ENCODE results near the gene PIGR. TPM values are rescaled to one million over a fixed set of nuclear protein-coding genes. Genes with fewer than 3 reads are reported as not detected.
A peak's percentile ranks its signal among the peaks of the same experiment; 100 is the strongest.

Gene PIGR
- total and polyA plus RNA-seq, 2 experiments from 2014 or later = not detected

DNA sequence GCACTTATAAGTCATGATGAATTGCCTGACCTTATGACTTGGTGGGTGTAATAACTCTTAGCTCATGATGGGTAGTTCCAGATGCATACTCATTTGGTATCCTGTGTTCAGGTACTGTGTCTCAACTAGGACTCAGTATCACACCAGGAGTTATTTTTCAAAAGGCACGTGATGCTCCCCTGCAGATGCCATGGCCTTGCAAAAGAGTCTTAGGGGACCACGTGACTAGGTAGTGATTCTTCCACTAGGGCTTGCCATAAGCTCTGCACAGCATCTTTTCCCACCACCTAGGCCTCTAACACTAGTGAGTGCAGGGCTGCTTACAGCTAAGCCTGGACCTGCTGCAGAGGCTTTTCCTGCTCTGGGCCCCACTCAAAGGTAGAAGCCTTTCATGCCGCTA lies 27.9 kb upstream of the PIGR start:
- Histone ChIP-seq H3K36me3 (no peaks in the 10 kb centered on the region), H3K27me3 (peaks cover 13% of the 10 kb centered on the region), H3K4me3 (no peak overlapping the region), H3K4me1 (ENCODE audit: low read depth) (no peaks in the 10 kb centered on the region), H3K9me3 (ENCODE audit: low read depth) (no peaks in the 10 kb centered on the region), H3K27ac (no peak overlapping the region)
- DNase-seq (ENCODE audit: low read depth in 1 of 2, low spot score in 1 of 2) = no peak
- TF ChIP-seq, protein P1, sequence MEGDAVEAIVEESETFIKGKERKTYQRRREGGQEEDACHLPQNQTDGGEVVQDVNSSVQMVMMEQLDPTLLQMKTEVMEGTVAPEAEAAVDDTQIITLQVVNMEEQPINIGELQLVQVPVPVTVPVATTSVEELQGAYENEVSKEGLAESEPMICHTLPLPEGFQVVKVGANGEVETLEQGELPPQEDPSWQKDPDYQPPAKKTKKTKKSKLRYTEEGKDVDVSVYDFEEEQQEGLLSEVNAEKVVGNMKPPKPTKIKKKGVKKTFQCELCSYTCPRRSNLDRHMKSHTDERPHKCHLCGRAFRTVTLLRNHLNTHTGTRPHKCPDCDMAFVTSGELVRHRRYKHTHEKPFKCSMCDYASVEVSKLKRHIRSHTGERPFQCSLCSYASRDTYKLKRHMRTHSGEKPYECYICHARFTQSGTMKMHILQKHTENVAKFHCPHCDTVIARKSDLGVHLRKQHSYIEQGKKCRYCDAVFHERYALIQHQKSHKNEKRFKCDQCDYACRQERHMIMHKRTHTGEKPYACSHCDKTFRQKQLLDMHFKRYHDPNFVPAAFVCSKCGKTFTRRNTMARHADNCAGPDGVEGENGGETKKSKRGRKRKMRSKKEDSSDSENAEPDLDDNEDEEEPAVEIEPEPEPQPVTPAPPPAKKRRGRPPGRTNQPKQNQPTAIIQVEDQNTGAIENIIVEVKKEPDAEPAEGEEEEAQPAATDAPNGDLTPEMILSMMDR (IDR thresholded peaks at IDR 0.05; ENCODE audit: low read depth, low read length) = no peak

DNA sequence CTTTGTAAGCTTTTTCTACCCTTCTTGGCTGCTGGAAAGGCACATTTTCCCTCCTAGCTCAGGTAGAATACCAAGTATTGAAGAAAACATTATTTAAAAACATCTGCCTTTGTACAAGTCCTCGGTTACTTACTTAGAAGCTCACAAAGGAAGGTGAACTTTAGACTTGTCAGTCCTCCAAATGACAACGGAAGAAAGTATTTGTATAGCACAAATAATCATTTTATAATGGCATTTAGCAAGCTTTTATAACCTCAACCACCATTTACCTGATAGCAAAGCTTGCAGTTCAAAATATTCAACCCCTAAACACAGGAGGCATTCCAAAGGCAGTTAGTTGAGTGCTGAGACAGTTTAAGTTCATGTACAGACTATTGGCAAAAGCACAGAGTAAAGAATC lies 26.5 kb upstream of the PIGR start:
- Histone ChIP-seq H3K27me3 (peaks cover 13% of the 10 kb centered on the region), H3K27ac (no peak overlapping the region), H3K4me1 (ENCODE audit: low read depth) (no peaks in the 10 kb centered on the region), H3K4me3 (no peak overlapping the region), H3K9me3 (ENCODE audit: low read depth) (no peaks in the 10 kb centered on the region), H3K36me3 (no peaks in the 10 kb centered on the region)
- TF ChIP-seq, protein P1 (IDR thresholded peaks at IDR 0.05; ENCODE audit: low read depth, low read length) = no peak
- no peak for DNase-seq (ENCODE audit: low read depth in 1 of 2, low spot score in 1 of 2)

DNA sequence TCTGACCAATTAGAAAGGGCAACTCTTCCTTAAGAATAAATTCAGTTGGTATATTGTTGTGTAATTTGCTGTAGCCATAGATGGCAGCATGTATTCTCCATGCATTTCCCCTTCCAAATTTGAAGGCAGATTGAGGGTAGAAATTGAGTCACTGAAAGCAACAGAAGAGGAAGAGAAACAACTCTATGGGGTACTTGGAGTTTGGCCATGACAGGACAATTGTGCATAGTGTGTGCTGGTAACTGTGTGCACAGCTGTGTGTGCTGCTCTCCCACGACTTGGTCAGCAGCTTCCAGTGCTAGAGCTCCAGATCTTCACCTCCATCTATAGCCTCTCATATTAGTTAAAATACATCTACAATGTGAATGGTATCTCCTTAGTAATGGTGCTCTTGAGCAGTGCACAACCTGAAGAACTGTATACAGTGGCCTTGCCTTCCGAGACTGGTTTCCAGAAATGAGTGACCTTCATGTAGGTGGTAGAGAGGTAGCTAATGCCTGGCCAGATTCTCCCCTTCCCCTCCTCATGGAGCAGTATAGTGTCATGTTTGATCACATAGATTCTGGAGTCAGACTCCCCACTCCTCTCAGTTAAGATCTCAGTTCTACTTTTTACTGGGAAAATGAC lies 24.9 kb upstream of the PIGR start:
- no peaks in the 10 kb centered on the region for H3K4me1 ChIP-seq (ENCODE audit: low read depth)
- TF ChIP-seq, protein P1 (IDR thresholded peaks at IDR 0.05; ENCODE audit: low read depth, low read length) = no peak
- peaks cover 13% of the 10 kb centered on the region for H3K27me3 ChIP-seq
- H3K36me3 ChIP-seq = no peaks in the 10 kb centered on the region
- no peak overlapping the region for H3K4me3 ChIP-seq
- H3K9me3 ChIP-seq (ENCODE audit: low read depth) = no peaks in the 10 kb centered on the region
- no peak for DNase-seq (ENCODE audit: low read depth in 1 of 2, low spot score in 1 of 2)
- no peak overlapping the region for H3K27ac ChIP-seq

DNA sequence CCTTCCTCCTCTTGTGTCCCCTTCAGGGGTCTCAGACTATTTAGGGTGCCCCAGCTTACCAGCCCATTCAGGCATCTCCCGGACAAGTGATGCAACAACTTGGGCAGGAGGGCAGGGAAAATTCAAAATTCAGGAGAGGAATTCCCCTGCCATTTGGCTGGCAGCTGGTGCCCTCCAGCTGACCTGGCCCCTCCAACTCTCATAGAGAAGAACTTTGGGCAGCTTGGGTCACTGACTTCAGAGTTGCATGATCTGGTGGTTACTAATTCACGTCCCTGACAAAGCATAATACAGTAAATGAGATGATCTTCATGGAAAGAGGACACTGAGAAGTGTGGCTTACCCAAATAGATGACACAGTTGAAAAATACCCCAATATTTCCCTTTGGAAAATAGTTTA lies 24.2 kb upstream of the PIGR start, which contains the start of gene FCAMR:
Gene FCAMR (minus strand): TSS at position 15 of the 400 bp plus-strand sequence. CDS start 335 bp downstream, outside the sequence.
- Histone ChIP-seq H3K9me3 (ENCODE audit: low read depth) (no peaks in the 10 kb centered on the region), H3K36me3 (no peaks in the 10 kb centered on the region), H3K4me3 (no peak within 1 kb of the TSS), H3K27ac (no peak within 1 kb of the TSS), H3K27me3 (peaks cover 13% of the 10 kb centered on the region), H3K4me1 (ENCODE audit: low read depth) (no peaks in the 10 kb centered on the region)
- DNase-seq (ENCODE audit: low read depth in 1 of 2, low spot score in 1 of 2) = no peak
- TF ChIP-seq, protein P1 (IDR thresholded peaks at IDR 0.05; ENCODE audit: low read depth, low read length) = no peak

DNA sequence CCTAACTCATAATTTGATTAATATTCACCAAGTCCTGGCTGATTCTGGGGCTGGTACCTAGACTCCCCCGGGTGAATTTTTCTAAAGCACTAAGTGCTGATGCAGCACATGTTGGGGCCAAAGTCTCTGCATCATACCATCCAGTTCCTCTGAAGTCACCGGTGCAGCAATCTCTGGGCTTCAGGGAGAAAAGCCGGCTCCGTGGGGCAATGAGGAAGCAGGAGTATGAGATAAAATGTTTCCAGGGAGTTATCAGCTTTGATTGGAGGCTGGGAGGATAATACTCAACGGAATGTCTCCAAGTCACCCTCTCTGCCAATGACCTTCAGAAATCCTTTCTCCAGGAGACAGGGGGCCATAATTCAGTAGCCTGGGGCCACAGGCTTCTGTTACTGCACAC lies 22.8 kb upstream of the PIGR start:
- TF ChIP-seq, protein P1 (IDR thresholded peaks at IDR 0.05; ENCODE audit: low read depth, low read length) = no peak
- H3K27ac ChIP-seq = no peak overlapping the region
- DNase-seq (ENCODE audit: low read depth in 1 of 2, low spot score in 1 of 2) = peak in 1 of 2 donors; percentile 6
- H3K4me3 ChIP-seq = no peak overlapping the region
- H3K27me3 ChIP-seq = peaks cover 13% of the 10 kb centered on the region
- no peaks in the 10 kb centered on the region for H3K36me3 ChIP-seq
- H3K9me3 ChIP-seq (ENCODE audit: low read depth) = no peaks in the 10 kb centered on the region
- no peaks in the 10 kb centered on the region for H3K4me1 ChIP-seq (ENCODE audit: low read depth)

Data from cardiac muscle cell (in vitro differentiated cells and primary cell).